Epithelial cell of proximal tubule (primary cell): Measurements from ENCODE around the gene NRXN3. TPM values are rescaled to one million over a fixed set of nuclear protein-coding genes. Genes with fewer than 3 reads are reported as not detected.

Experiments
- DNase-seq: peaks from one replicate; pipeline ENCODE4 v3.0.0-alpha.2; 2011; ENCODE audit warnings: low read depth
- H3K4me3 ChIP-seq: 2 replicates; pipeline ENCODE4 v1.5.1; 2011; ENCODE audit warnings: low read depth, mild to moderate bottlenecking, low read length
- total RNA-seq: library from RNA; depleted of rRNA; stranded (reverse); fragments of >200 nt; gene quantifications from 2 replicates; pipeline ENCODE4 v1.2.3, GENCODE V29; 2015
- TF ChIP-seq, protein P1 (sequence below): conservative IDR thresholded peaks from 2 replicates; pipeline ENCODE4 v1.5.1; 2012; ENCODE audit warnings: low read depth, mild to moderate bottlenecking, low read length

The NRXN3 gene
- total RNA-seq, 1 donor from 2014 or later: 1.2 TPM

DNA sequence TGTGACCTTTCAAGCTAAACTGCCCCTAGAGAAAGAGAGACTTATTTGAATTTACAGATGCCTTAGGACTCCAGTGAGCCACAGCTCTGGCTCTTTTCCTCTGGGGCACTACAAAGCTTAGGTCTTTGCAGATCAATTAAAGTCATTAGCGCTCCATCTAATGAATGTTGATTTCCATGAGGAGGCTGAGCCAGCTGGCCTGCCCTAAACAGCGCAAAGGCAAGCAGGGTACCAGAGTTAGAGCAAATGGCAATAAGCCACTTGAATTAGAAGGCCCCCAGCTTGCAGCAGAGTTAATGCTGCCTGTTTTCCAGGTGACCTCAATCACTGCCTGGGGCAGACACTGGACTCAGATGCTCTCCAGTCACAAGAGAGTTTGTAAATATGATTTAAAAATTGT, 1345.8 kb downstream of the NRXN3 start:
- DNase-seq: no peak
- no peak overlapping the region for H3K4me3 ChIP-seq
- TF ChIP-seq, protein P1, sequence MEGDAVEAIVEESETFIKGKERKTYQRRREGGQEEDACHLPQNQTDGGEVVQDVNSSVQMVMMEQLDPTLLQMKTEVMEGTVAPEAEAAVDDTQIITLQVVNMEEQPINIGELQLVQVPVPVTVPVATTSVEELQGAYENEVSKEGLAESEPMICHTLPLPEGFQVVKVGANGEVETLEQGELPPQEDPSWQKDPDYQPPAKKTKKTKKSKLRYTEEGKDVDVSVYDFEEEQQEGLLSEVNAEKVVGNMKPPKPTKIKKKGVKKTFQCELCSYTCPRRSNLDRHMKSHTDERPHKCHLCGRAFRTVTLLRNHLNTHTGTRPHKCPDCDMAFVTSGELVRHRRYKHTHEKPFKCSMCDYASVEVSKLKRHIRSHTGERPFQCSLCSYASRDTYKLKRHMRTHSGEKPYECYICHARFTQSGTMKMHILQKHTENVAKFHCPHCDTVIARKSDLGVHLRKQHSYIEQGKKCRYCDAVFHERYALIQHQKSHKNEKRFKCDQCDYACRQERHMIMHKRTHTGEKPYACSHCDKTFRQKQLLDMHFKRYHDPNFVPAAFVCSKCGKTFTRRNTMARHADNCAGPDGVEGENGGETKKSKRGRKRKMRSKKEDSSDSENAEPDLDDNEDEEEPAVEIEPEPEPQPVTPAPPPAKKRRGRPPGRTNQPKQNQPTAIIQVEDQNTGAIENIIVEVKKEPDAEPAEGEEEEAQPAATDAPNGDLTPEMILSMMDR: no peak

DNA sequence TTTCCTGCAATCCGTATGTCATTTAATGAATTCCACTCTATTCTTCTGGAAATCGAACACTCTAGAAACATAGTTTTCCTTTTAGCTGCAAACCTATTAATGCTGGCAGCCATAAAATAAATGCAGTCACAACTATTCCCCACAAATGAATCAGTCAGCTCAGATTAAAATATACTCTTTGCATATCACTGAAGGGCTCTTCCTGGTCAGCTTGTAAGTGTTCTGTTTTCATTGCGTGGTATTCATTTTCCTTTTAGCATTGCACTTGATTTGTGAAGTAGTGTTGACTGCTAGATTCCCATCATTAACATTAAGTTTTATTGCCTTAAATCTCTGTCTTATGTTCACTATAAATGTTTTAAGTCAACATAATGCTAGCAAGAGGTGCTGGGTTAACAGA, 1355.2 kb downstream of the NRXN3 start:
- no peak overlapping the region for H3K4me3 ChIP-seq
- TF ChIP-seq, protein P1: no peak
- no peak for DNase-seq

DNA sequence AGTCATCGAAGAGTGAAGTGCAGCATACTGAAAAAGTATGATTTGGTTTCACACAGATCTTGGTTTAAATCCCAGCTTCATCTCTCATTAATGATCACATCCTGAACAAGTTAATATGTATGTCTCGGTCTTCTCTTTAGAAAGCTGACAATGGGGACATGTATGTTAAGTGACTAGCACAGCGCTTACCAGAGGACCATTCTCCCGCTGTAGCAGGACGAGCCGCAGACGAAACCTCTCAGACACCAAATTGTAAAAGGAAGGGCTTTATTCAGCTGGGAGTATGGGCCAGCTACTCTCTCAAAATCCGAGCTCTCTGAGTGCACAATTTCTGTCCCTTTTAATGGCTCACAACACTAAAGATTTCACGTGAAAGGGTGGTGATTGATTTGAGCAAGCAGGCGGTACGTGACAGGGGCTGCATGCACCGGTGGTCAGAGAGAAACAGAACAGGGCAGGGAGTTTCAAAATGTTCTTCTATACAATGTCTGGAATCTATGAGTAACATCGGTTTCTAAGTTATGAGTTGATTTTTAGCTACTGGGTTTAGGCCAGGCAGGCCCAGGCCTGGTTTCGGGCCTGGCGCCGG, 1358.7 kb downstream of the NRXN3 start:
- DNase-seq: no peak
- TF ChIP-seq, protein P1: no peak
- H3K4me3 ChIP-seq: no peak overlapping the region

- TF ChIP-seq, protein P1: no peak
- no peak overlapping the region for H3K4me3 ChIP-seq
- no peak for DNase-seq
Observed at GRCh38 chr14:79530555-79530954, 1360.4 kb downstream of the NRXN3 start.

GRCh38 chr14:79534703-79535353, 1364.7 kb downstream of the NRXN3 start:
- no peak for DNase-seq
- no peak overlapping the region for H3K4me3 ChIP-seq
- TF ChIP-seq, protein P1: no peak

DNA sequence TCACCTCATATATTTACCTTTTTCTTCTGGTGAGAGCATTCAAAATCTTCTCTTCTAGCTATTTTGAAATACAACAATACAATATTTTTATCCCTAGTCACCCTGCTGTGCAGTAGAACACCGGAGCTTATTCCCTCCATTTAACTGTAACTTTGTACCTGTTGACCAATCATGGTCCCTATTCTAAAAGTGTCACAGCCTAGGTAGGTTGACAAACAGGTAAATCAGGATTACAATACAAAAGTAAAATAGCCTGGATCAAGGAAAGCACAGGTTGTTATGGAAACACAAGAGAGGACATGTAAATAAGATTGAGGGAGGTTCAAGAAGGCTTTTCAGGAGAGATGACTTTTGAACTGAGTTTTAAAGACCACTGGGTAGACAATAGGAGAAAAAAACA, 1370.2 kb downstream of the NRXN3 start:
- no peak overlapping the region for H3K4me3 ChIP-seq
- TF ChIP-seq, protein P1: no peak
- DNase-seq: no peak

GRCh38 chr14:79542121-79542520, 1371.9 kb downstream of the NRXN3 start:
- TF ChIP-seq, protein P1: no peak
- no peak for DNase-seq
- H3K4me3 ChIP-seq: no peak overlapping the region
